ENCODE results near the gene CACNG8. TPM values are rescaled to one million over a fixed set of nuclear protein-coding genes. Genes with fewer than 3 reads are reported as not detected.
"Not testable (repeated sequence)": the region's sequence is repeated elsewhere in the genome, so short reads cannot be mapped to it uniquely, and the experiment has no call there.

The CACNG8 gene
- total RNA-seq (2014; rRNA removed; shearing (Covaris generic)), result 0.43 and 0.72 TPM in 2 replicates

DNA sequence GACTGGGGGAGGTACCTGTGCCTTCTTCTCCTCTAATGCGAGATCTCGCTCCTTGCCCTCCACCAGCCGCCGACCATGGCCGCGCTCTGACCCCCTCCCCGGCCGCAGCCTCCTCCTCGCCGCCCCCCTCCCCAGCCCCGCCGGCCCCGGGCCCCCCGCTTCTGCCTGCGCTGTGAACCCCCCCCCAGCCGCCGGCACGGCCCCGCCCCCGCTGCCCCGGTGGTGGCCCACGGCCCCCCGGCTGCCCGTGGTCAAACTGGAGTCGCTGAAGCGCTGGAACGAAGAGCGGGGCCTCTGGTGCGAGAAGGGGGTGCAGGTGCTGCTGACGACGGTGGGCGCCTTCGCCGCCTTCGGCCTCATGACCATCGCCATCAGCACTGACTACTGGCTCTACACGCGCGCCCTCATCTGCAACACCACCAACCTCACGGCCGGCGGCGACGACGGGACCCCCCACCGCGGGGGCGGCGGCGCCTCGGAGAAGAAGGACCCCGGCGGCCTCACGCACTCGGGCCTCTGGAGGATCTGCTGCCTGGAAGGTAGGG is at the start of gene CACNG8:
Gene CACNG8 (plus strand): TSS at position 51 of the 545 bp plus-strand sequence.
- DNase-seq (ENCODE audit: low spot score), result no peak

DNA sequence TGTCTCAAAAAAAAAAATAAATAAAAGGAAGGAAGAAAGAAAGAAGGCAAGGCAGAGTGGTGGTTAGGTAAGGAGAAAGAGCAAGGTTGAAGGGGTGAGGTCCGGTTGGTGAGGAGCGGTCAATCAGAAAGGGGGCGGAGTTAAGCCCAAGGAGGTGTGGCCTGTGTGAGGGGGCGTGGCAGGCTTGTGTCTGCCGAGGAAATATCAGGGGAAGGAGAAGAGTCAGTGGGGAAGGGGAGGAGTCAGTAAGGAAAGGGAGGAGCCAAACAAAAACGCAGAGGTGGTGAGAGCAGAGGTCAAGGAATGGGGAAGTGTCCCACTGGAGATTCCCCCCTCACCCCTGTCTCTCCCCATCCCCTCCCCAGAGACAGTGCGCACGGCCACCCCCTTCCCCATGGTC is 47.7 kb upstream of the CACNG8 start:
- DNase-seq (ENCODE audit: low spot score), result no peak

DNA sequence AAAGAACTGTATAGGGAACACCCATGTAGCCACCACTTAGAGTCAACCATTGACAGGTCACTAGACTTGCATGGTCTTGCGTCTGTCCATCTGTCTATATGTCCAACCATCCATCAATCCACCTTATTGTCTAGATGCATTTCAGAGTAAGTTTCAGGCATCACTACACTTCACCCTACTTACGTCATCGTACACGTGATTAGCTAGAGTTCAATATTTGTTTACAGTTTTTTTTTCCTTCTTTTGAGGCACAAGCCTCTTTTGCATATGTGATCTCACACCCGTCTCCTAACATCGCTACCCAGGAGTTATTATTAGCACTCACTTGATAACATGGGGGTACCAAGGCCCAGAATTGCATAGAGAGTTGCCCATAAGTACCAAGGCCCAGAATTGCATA is 46.7 kb upstream of the CACNG8 start:
- DNase-seq (ENCODE audit: low spot score), result no peak

DNA sequence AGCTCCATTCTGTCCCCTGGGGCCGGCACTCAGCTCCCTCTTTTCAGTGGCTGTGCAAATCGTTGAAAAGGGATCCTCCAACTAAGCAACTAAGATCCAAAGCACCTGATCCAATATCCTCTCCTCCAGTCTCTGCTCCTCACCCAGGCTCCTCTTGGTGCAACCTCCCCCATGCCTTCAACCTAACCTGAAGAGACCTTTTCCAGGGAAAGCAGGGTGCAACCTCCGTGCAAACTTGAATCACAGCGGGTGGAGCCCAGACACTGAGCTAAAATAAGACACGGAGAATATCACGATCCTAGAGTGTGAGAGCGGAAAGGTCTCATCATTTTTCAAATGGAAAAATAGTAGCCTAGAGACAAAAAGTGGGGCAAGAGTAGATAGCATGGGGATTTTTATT is 45.4 kb upstream of the CACNG8 start:
- DNase-seq (ENCODE audit: low spot score), result no peak

DNA sequence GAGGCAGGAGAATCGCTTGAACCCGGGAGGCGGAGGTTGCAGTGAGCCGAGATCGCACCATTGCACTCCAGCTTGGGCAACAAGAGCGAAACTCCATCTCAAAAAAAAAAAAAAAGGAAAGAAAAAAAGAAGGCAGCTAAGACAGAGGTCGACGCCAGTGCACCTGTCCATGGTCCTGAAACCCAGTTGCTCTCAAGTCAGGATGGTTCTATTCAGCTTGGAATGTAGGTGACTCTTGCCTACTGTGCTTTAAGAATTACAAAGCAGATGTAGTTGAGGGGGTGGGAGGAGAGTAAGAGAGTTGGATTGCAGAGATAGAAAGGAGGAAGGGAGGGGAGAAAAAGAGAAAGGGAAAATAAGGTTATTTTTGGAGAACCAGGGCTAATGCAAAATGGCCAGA is 35.0 kb upstream of the CACNG8 start:
- DNase-seq (ENCODE audit: low spot score), result peak; percentile 86

DNA sequence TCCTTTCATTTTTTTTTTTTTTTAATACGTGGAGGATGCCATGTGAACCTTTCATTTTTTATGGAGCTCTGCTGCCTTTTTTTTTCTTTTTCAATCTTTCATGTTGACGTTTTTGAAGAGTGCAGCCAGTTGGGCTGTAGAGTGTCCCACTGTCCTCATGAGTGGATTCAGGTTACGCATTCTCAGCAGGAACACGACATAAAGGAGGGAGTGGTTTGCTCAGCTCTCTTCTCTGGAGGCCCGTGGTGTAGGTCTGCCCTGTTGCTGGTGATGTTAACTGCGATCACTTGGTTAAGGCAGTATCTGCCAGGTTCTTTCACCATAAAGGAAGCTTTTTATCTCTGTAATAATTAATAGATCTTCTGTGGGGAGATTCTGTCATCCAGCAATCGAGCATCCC is 26.7 kb upstream of the CACNG8 start:
- no peak for DNase-seq (ENCODE audit: low spot score)

DNA sequence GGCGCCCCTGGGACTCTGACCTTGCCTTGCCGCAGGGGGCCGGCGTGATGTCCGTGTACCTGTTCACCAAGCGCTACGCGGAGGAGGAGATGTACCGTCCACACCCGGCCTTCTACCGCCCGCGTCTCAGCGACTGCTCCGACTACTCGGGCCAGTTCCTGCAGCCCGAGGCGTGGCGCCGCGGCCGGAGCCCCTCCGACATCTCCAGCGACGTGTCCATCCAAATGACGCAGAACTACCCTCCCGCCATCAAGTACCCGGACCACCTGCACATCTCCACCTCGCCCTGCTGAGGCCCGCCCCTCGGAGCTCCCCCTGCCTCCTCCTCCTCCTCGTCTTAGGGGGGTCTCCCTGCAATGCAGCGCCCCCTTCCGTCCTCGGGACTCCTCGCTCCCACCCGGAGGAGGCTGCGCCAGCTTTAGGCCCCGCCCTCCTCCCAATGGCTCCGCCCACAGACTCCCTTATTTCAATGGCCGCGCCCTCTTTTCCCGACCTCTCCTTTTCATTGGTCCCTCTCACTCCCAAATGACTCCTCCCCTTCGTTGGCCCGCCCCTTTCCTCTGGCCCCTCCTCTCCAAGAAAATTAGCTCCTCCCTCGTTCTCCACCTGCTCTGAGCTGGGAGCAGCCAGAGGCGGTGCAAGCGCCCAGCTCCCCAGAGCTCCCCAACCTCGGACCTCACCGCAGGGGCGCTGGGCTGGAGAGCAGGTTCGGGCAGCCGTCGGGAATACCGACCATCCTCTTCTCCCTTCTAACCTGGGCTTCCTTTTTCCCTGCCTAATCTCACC is 20.5 kb upstream of the CACNG8 start:
- DNase-seq (ENCODE audit: low spot score), result no peak

DNA sequence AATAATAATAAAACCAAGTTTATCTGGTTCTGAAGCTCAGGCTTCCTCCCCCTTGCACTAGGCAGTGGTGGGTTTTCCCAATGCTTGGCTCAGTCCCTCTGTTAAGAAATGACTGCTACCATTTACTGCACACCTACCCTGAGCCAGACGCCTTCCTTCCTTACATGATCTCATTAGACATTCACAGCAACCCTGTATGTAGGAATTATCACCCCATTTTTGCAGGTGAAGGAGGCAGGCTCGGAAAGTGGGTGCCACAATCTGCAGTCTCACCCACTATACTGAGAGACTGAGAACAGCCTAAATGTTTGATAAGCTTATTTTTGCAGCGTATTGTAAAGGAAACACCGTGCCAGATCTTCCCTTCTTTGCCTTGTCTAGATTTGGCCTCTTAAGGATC is 18.3 kb upstream of the CACNG8 start:
- DNase-seq (ENCODE audit: low spot score), result no peak

DNA sequence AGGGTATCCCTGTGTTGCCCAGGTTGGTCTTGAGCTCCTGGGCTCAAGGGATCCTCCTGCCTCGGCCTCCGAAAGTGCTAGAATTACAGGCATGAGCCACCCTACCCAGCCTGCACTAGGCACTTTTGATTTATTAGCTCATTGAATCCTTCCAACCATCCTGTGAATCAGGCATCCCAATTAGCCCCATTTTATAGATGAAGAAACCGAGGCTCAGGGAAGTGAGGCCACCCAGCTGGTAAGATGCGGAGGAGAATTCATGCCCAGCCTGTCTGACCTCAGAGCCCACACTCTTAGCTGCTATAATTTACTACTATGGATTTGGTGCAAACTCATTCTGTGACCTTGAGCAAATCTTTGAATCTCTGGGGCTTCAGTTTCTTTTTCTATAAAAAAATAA is 17.8 kb upstream of the CACNG8 start:
- DNase-seq (ENCODE audit: low spot score), result no peak

DNA sequence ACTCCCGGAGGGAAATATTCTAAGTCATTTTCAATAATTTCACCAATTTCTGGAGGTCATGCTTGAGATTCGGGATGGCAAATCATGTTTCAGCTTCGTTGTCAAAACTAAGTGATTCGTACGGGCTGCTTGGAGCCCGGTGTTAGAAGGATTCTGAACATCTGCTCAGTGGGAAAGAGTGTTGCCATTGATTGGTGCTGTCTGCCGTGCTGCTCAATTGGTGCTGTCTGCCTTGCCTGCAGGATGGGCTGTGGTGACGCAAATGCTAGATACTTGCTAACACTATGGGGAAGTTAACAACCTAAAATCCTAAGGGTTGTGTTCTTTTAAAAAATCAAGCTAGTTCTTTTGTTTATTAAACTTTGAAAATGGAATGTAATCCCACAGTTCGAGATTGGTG is 17.3 kb upstream of the CACNG8 start:
- peak; percentile 70 for DNase-seq (ENCODE audit: low spot score)

DNA sequence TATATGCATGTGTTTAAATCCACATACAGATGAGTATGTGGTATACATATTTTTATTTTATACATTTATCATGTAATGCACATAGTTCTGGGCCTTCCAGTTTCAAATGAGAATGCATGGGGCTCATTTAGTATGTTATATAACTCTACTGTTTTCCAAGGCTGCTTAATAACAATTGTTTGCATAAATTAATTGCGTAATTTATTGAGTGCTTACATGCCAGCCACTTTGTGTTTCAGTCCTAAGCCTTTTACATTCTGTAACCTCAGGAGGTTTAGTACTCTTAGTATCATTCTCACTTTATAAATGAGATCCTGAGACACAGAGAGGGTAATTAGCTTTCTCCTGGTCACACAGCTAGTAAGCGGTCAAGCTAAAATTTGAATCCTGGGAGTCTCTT is 16.7 kb upstream of the CACNG8 start:
- DNase-seq (ENCODE audit: low spot score), result no peak

DNA sequence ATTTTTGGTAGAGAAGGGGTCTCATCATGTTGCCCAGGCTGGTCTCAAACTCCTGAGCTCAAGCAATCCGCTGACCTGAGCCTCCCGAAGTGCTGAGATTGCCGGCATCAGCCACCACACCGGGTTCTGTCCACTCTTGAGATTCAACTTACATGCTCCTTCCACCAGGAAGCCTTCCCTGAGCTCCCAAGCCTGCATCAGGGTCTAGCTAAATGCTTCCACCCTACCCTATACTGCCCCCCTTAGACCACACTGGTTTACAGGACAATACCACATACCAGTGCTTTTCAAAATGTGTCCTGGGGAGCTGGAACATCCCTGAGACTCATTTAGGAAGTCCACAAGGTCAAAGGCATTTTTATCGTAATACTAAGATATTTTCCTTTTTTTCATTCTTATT is 15.1 kb upstream of the CACNG8 start:
- peak; percentile 33 for DNase-seq (ENCODE audit: low spot score)

DNA sequence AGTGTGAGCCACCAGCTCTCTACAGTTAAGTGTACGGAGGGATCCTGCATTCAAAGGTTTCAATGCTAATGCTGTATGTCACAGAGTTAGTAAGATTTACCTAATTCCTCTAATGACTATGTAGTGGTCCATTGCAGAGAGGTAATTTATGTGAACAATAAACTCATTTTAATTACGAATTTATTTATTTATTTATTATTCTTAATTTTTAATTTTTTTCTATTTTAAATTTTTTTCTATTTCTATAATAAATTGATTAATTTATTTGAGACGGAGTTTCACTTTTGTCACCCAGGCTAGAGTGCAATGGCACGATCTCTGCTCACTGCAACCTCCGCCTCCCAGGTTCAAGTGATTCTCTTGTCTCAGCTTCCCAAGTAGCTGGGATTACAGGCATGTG is 14.1 kb upstream of the CACNG8 start:
- DNase-seq (ENCODE audit: low spot score), result not testable (repeated sequence)

DNA sequence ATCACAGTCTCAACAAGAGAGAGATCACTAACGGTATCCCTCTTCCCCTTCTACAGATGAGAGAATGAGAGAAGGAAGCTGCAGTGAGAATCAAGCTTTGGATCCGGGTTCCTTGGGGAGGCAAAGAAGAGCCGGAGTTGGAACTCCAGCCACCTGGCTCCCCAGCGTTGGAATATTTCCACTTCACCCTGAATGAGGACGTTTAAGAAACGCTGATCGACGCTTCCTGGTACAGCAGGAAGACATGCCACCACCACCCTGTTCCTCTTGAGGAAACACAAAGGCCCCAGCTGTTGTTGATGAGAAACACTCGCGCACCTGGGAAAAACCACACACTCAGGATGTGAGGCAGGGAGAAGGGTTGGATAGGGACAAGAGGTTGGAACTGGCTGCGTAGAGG is 11.3 kb upstream of the CACNG8 start:
- peak; percentile 28 for DNase-seq (ENCODE audit: low spot score)

DNA sequence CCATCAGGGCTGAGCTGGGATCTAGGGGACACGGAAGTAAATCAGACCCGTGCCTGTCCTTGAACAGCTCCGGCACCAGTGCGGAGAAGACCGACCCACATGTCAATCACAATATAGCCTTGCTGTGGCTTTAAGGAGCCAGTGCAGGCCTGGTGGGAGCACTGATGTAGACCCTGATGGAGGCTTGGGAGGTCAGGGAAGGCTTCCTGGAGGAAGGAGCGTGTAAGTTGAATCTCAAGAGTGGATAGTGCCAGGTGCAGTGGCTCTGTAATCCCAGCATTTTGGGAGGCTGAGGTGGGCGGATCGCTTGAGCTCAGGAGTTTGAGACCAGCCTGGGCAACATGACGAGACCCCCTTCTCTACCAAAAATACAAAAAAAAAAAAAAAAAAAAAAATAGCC is 10.8 kb upstream of the CACNG8 start:
- DNase-seq (ENCODE audit: low spot score), result no peak

DNA sequence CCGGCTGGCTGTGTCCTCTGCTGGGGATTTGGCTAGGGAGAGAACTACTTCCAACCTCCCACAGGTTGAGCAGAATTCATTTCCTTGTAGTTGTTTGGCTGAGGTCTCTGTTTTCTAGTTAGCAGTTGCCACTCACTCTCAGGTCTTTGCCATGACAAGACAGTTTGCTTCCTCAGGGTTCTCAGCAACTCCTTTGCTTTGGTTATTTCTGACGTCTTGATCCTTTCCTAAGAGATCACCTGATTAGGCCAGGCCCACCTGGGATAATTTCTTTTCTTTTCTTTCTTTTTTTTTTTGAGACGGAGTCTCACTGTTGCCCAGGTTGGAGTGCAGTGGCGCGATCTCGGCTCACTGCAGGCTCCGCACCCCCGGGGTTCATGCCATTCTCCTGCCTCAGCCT is 9.4 kb upstream of the CACNG8 start:
- DNase-seq (ENCODE audit: low spot score), result no peak

DNA sequence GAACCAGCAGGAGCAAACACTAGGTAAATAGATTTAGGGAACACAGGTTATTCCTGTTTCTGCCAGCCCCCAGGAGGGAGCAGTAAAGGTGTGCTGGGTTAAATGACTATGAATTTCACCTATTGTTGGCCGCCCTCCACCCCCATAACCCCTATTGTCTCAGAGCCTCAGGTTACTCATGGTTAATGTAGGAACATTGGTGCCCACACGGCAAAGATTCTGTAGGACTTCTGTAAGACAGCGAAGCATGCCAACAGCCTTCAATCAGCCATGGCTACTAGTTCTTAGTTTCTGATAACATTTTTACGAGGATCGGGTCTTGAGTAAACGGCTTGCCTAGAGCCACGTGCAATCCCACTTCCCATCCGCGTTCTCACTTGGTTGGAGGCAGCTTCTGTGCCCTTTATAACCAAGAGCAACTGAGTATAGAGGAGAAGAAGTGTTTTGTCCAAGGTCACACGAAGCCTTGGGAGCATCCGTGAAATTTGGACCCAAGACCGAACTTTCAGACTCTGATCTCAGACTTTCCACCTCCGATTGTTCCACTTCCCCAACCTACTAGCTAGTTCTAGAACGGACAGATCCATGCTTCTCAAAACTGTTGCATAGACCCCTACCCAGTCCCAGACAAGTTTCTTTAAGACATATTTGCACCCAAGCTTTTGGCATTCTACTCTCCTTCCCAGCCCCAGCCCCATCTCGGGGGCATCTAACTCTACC is 5.1 kb upstream of the CACNG8 start:
- no peak for DNase-seq (ENCODE audit: low spot score)

DNA sequence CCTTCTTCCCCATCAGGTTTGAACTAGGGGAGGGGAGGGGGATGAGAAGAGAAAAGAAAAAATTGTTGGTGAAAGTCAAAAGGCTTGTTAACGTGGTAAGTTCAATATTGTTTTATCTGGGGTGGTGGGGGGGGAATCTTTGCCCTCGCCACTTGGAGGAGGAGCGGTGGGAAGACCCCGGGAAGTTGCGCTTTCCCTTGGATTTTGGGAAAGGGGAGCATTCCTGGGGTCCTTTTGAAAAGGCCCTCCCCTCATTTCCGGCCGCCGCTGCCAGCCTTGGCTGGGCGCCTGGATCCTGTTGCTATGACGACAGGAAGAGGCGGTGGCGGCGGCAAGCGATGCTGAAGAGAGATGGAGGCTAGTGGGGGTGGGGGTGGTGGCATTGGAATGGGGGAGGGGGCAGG is 4.6 kb upstream of the CACNG8 start:
- DNase-seq (ENCODE audit: low spot score), result no peak

DNA sequence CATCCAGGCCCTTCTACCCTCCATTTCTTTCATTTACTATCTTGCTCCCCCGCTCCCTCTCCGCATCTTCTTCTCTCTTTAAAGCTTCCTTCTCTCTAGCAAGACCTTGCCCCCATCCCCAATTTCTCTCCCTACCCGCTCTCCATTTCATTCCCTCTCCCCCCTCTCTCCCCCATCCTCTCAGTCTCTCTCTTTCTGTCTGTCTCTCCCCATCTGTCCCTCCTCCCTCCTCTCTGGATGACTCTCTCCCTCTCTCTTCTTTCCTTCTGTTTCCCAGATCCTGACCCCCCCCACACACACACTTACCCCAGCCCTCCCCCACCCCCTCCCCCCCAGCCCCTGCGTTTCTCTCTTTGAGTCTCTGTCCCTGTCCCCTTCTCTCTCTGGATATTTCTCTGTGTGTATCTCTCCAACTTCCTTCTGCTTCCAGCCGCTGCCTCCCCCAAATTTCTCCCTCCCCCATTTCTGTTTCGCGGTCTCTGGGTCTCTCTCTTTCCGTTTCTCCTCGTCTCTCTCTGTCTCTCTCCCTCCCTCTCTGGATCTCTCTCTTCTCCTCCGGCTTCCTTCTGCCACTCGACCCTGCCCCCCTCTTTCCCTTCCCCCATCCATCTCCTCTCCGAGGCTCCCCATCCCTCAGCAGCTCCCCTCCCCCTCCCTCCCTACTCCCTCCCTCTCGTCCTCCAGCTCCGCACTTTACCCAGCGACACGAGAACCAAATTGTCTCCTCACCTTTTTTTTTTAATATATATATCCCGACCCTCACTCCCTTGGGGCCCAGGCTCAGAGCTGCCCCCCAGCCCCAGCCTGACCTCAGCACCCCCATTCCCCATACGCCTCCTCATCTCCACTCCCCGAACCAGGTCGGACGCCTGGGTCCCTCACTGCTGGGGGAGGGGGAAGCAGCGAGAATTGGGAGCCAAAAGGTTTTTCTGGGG is 3.6 kb upstream of the CACNG8 start:
- DNase-seq (ENCODE audit: low spot score), result no peak

DNA sequence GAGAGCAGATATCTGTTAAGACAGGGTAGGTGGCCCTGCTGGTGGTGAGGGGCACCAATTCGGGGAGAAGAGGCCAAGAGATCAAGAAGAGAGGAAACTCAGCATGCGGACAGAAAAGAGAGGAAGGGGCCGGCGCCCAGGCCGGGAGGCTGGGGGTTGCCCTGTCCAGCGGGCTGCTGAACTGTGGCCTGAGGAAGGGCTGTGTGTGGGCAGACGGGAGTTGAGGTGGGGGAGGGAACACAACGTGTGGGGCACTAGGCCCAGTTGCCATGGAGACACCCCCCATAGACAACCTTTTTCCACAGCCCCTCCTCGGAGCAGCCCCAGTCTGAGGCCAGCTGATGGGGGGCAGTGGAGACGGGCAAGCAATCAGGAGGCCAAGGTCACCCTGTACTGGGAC is 2.5 kb upstream of the CACNG8 start:
- DNase-seq (ENCODE audit: low spot score), result no peak

DNA sequence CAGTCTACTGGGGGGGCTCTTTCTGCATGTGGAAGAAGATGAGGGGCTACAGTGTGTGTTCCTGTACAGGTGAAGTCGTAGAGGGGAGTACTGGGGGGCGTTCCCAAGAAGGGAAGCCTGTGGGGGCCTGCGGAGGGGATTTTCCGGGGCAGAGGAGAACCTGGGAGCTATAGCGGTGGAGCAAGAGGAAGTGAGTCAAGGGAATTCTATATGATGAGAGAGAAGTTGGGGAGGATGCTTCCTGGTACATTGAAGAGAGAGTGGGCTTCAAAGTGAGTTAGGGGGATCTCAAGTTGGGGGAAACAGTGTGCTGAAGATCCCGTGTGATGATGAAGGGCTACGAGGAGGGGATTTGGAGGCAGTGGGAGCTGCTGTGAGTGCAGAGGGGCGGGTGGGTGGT is 1.9 kb upstream of the CACNG8 start:
- no peak for DNase-seq (ENCODE audit: low spot score)

Data from A172 (cell line).